ENCODE results near the gene CTBS. TPM values are rescaled to one million over a fixed set of nuclear protein-coding genes. Genes with fewer than 3 reads are reported as not detected.

CTBS gene
- total and polyA plus RNA-seq, 11 donors: 2.5 to 19.9 (median 7.7) TPM

DNA sequence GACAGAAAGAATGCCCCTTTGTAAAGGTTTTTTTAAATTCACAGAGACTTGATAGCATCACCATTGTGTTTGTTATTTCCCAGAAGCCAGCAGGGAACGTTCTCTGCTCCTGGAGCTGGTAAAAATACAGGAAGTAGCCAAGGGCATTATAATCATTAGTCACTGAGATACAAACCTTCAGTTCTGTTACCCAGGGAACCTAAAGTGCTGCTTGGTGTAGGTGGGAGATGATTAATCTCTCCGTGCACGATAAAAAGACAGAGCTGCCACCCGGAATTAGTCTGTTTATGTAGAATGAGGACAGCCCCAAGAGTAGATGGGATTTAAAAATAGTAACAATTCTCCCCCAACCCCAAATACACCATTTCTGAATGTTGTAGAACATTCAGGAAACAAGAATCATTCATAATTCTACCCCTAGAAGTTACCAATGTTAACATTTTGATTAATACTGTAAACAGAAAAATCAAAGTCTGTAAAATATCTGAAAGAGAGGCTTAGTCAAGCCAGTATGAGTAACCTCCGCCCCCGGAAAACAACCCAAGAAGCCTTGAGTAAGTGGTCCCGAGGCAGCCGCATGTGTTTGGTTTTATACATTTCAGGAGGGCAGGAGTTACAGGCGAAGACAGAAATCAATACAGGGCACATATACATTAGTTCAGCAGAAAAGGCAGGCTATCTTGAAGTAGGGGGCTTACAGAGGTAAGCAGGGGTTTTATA lies 45.3 kb upstream of the CTBS start:
- 56 to 63% (median 62%) methylated on average over 9 of the region's 9 CpGs for WGBS, 4 donors
- DNase-seq (no peak), ATAC-seq (peak in 3 of 4 donors; percentile 28 to 47 (median 46))
- TF ChIP-seq, protein P1, sequence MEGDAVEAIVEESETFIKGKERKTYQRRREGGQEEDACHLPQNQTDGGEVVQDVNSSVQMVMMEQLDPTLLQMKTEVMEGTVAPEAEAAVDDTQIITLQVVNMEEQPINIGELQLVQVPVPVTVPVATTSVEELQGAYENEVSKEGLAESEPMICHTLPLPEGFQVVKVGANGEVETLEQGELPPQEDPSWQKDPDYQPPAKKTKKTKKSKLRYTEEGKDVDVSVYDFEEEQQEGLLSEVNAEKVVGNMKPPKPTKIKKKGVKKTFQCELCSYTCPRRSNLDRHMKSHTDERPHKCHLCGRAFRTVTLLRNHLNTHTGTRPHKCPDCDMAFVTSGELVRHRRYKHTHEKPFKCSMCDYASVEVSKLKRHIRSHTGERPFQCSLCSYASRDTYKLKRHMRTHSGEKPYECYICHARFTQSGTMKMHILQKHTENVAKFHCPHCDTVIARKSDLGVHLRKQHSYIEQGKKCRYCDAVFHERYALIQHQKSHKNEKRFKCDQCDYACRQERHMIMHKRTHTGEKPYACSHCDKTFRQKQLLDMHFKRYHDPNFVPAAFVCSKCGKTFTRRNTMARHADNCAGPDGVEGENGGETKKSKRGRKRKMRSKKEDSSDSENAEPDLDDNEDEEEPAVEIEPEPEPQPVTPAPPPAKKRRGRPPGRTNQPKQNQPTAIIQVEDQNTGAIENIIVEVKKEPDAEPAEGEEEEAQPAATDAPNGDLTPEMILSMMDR (IDR thresholded peaks at IDR 0.05): no peak
- TF ChIP-seq POLR2A (IDR thresholded peaks at IDR 0.05): no peak
- no peaks in the 10 kb centered on the region for H3K27me3 ChIP-seq
- H3K36me3 ChIP-seq: no peaks in the 10 kb centered on the region
- H3K9me3 ChIP-seq: no peaks in the 10 kb centered on the region
- H3K4me1 ChIP-seq: peaks cover 0 to 22% (median 8%) of the 10 kb centered on the region in 12 donors
- no peak overlapping the region for H3K4me3 ChIP-seq
- H3K27ac ChIP-seq: peak overlapping the region in 6 of 12 donors; percentile 15 to 70 (median 40)
- intact Hi-C loops (cut with DNase I): loop anchor here in 6 of 10 donors (2.0 to 10.0 kb wide), 12 partner anchors 45 to 477 kb away; partner anchors contain the start of genes CTBS (in 2 of the 6), GNG5 (in 1 of the 6), PRKACB (in 1 of the 6) and SPATA1 (in 1 of the 6)

DNA sequence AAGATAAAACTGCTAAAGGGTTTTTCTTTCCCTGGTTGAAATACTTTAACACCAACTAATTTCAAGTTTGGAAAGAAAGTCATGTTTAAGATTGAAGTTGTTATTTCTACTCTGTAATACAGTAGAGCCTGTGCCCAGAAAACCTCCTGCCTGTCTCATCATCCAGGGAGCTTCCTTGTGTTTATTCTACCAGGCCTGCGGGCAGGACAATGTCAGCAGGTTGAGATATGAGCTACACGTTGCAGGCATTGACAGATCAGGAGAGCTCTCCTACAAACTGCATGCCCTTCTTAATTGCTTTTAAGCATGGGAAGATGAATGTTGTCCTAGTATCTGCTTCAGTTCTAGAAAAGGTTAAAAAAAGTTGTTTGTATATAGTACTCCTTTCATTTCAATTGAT lies 43.1 kb upstream of the CTBS start:
- H3K4me1 ChIP-seq: peaks cover 0 to 22% (median 8%) of the 10 kb centered on the region in 12 donors
- TF ChIP-seq, protein P1 (IDR thresholded peaks at IDR 0.05): no peak
- TF ChIP-seq POLR2A (IDR thresholded peaks at IDR 0.05): no peak
- no peaks in the 10 kb centered on the region for H3K36me3 ChIP-seq
- H3K27ac ChIP-seq: peak overlapping the region in 1 of 12 donors; percentile 46
- WGBS, 4 donors: 26 to 37% (median 33%) methylated on average over 2 of the region's 2 CpGs
- intact Hi-C loops (cut with DNase I): loop anchor here in 2 of 10 donors (5.0 to 10.0 kb wide), 3 partner anchors 173 to 475 kb away; partner anchors contain the start of gene PRKACB (in 1 of the 2)
- DNase-seq: no peak
- ATAC-seq: no peak
- H3K4me3 ChIP-seq: no peak overlapping the region
- peaks cover 0 to 7% (median 0%) of the 10 kb centered on the region in 12 donors for H3K9me3 ChIP-seq
- no peaks in the 10 kb centered on the region for H3K27me3 ChIP-seq

DNA sequence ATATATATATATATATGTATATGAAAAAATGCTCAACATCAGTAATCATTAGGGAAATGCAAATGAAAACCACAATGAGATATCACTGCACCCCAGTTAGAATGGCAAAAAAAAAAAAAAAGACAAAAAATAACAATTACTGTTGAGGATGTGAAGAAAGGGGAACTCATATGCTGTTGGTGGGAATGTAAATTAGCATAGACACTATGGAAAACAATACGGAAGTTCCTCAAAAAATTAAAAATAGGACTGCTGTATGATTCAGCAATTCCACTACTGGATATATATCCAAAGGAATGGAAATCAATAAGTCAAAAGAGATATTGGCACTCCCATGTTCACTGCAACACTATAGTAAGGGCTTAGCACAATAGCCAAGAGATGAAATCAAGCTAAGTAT lies 41.5 kb upstream of the CTBS start:
- Histone ChIP-seq H3K27ac (no peak overlapping the region), H3K27me3 (no peaks in the 10 kb centered on the region), H3K4me3 (no peak overlapping the region), H3K36me3 (no peaks in the 10 kb centered on the region), H3K9me3 (peaks cover 0 to 7% (median 0%) of the 10 kb centered on the region in 12 donors), H3K4me1 (peaks cover 0 to 27% (median 8%) of the 10 kb centered on the region in 12 donors)
- intact Hi-C loops (cut with DNase I): loop anchor here in 2 of 10 donors (5.0 to 10.0 kb wide), 3 partner anchors 171 to 473 kb away; partner anchors contain the start of gene PRKACB (in 1 of the 2)
- ATAC-seq (no peak), DNase-seq (no peak)
- TF ChIP-seq, protein P1 (IDR thresholded peaks at IDR 0.05): no peak
- no peak for TF ChIP-seq POLR2A (IDR thresholded peaks at IDR 0.05)
- WGBS, 4 donors: 81 to 91% (median 87%) methylated on average over 1 of the region's 1 CpG

DNA sequence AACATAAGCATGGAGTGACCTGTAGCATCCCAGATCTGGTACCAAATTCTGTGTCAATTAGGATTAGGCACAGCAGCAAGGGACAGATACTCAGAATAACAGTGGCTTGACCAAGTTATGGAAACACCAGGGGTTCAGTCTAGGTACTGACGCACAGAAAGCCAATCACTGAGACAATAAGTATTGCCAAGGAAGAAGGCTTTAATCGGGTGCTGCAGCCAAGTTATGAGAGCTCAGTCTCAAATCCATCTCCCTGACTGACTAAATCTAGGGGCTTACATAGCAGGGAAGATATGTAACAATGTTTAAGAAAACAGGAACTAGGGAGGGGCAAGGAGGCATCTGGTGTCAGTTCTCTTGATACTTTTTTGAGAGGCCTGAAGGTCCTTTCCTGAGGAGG lies 39.6 kb upstream of the CTBS start:
- Histone ChIP-seq H3K27ac (no peak overlapping the region), H3K36me3 (no peaks in the 10 kb centered on the region), H3K4me3 (no peak overlapping the region), H3K27me3 (no peaks in the 10 kb centered on the region), H3K4me1 (peaks cover 0 to 10% (median 0%) of the 10 kb centered on the region in 12 donors), H3K9me3 (peaks cover 0 to 7% (median 0%) of the 10 kb centered on the region in 12 donors)
- 92 to 98% (median 93%) methylated on average over 2 of the region's 2 CpGs for WGBS, 4 donors
- ATAC-seq (no peak), DNase-seq (no peak)
- no peak for TF ChIP-seq POLR2A (IDR thresholded peaks at IDR 0.05)
- TF ChIP-seq, protein P1 (IDR thresholded peaks at IDR 0.05): no peak
- intact Hi-C loops (cut with DNase I): loop anchor here in 1 of 10 donors (10.0 kb wide), 1 partner anchor 169 kb away; no protein-coding TSS in a partner anchor
